ENCODE measurements around the gene RTKN2. TPM values are rescaled to one million over a fixed set of nuclear protein-coding genes. Genes with fewer than 3 reads are reported as not detected.

RTKN2 gene
- polyA plus RNA-seq, 1 of the 3 experiments (the other 2 are of a cell fraction) = 1.4 TPM

GRCh38 chr10:62159351-62159750, 109.3 kb downstream of the RTKN2 start:
- Histone ChIP-seq H3K4me2 (no peak overlapping the region), H3F3A (replicated peaks; ENCODE audit: insufficient read depth) (no peaks in the 10 kb centered on the region), H3K36me3 (replicated peaks in 1 of 2; ENCODE audit: control insufficient read depth in 1 of 2, insufficient read depth in 2 of 2, low read length in 1 of 2) (no peaks in the 10 kb centered on the region), H2AFZ (ENCODE audit: low read depth) (no peak overlapping the region), H3K79me2 (ENCODE audit: insufficient read depth) (no peaks in the 10 kb centered on the region), H3K4me1 (ENCODE audit: control insufficient read depth in 1 of 2, insufficient read depth in 2 of 2, low read depth in 1 of 2, low read length in 1 of 2) (no peaks in the 10 kb centered on the region), H4K20me1 (ENCODE audit: insufficient read depth) (no peaks in the 10 kb centered on the region), H3K27ac (ENCODE audit: low read depth in 2 of 2, low read length in 1 of 2) (no peak overlapping the region), H3K9ac (no peak overlapping the region), H3K9me2 (no peaks in the 10 kb centered on the region), H3K9me3 (no peaks in the 10 kb centered on the region), H3K4me3 (ENCODE audit: low read depth in 2 of 2, low read length in 1 of 2) (no peak overlapping the region), H3K27me3 (ENCODE audit: insufficient read depth) (no peaks in the 10 kb centered on the region)
- TF ChIP-seq USF1 (IDR thresholded peaks at IDR 0.05; ENCODE audit: borderline replicate concordance, low read depth) = no peak
- TF ChIP-seq RCOR1 (IDR thresholded peaks at IDR 0.05; ENCODE audit: low read length) = no peak
- no peak for TF ChIP-seq SMC3 (IDR thresholded peaks at IDR 0.05; ENCODE audit: low read depth, low read length)
- no peak for TF ChIP-seq GATA2 (CRISPR knock-in tag; IDR thresholded peaks at IDR 0.05)
- no peak for DNase-seq
- WGBS (ENCODE audit: low lambda C conversion rate) = 97% methylated on average over 3 of the region's 3 CpGs
- ChIA-PET POLR2A (no interaction called here), CTCF (no interaction called here)

- H3F3A ChIP-seq (replicated peaks; ENCODE audit: insufficient read depth) = no peaks in the 10 kb centered on the region
- no peak overlapping the region for H3K9ac ChIP-seq
- ChIA-PET POLR2A (no interaction called here), CTCF (no interaction called here)
- no peaks in the 10 kb centered on the region for H3K36me3 ChIP-seq (replicated peaks in 1 of 2; ENCODE audit: control insufficient read depth in 1 of 2, insufficient read depth in 2 of 2, low read length in 1 of 2)
- TF ChIP-seq SIN3A (IDR thresholded peaks at IDR 0.05; ENCODE audit: borderline replicate concordance, low read depth, low read length) (no peak), EP300 (IDR thresholded peaks at IDR 0.05; ENCODE audit: borderline replicate concordance in 1 of 2, low read depth in 1 of 2, low read length in 1 of 2) (no peak)
- H3K79me2 ChIP-seq (ENCODE audit: insufficient read depth) = no peaks in the 10 kb centered on the region
- no peaks in the 10 kb centered on the region for H3K9me2 ChIP-seq
- no peak for DNase-seq
- H3K27me3 ChIP-seq (ENCODE audit: insufficient read depth) = no peaks in the 10 kb centered on the region
- no peaks in the 10 kb centered on the region for H3K4me1 ChIP-seq (ENCODE audit: control insufficient read depth in 1 of 2, insufficient read depth in 2 of 2, low read depth in 1 of 2, low read length in 1 of 2)
- H3K4me2 ChIP-seq = no peak overlapping the region
- no peak overlapping the region for H2AFZ ChIP-seq (ENCODE audit: low read depth)
- no peaks in the 10 kb centered on the region for H4K20me1 ChIP-seq (ENCODE audit: insufficient read depth)
- H3K9me3 ChIP-seq = no peaks in the 10 kb centered on the region
- H3K4me3 ChIP-seq (ENCODE audit: low read depth in 2 of 2, low read length in 1 of 2) = no peak overlapping the region
- no peak overlapping the region for H3K27ac ChIP-seq (ENCODE audit: low read depth in 2 of 2, low read length in 1 of 2)
- WGBS (ENCODE audit: low lambda C conversion rate) = 65% methylated on average over 3 of the region's 3 CpGs
These were observed 111.0 kb downstream of the RTKN2 start for GRCh38 chr10:62157601-62158000.

GRCh38 chr10:62155054-62155680, 113.5 kb downstream of the RTKN2 start:
- Histone ChIP-seq H3K79me2 (ENCODE audit: insufficient read depth) (no peaks in the 10 kb centered on the region), H3K27ac (ENCODE audit: low read depth in 2 of 2, low read length in 1 of 2) (no peak overlapping the region), H3K4me2 (no peak overlapping the region), H3K9ac (no peak overlapping the region), H3K36me3 (replicated peaks in 1 of 2; ENCODE audit: control insufficient read depth in 1 of 2, insufficient read depth in 2 of 2, low read length in 1 of 2) (no peaks in the 10 kb centered on the region), H3K9me2 (no peaks in the 10 kb centered on the region), H4K20me1 (ENCODE audit: insufficient read depth) (no peaks in the 10 kb centered on the region), H2AFZ (ENCODE audit: low read depth) (no peak overlapping the region), H3K4me1 (ENCODE audit: control insufficient read depth in 1 of 2, insufficient read depth in 2 of 2, low read depth in 1 of 2, low read length in 1 of 2) (no peaks in the 10 kb centered on the region), H3K4me3 (ENCODE audit: low read depth in 2 of 2, low read length in 1 of 2) (no peak overlapping the region), H3F3A (replicated peaks; ENCODE audit: insufficient read depth) (no peaks in the 10 kb centered on the region), H3K9me3 (0 out of 2 replicates have a peak, but pooled peaks cover 4% of the 10 kb centered on the region), H3K27me3 (ENCODE audit: insufficient read depth) (no peaks in the 10 kb centered on the region)
- POLR2A ChIA-PET = no interaction called here
- CTCF ChIA-PET = no interaction called here
- WGBS (ENCODE audit: low lambda C conversion rate) = 85% methylated on average over 7 of the region's 7 CpGs
- DNase-seq = no peak
- TF ChIP-seq SIN3A (IDR thresholded peaks at IDR 0.05; ENCODE audit: borderline replicate concordance, low read depth, low read length) = no peak
- TF ChIP-seq FOXJ3 (CRISPR knock-in tag; IDR thresholded peaks at IDR 0.05) = no peak
- no peak for TF ChIP-seq IRF3 (IDR thresholded peaks at IDR 0.05; ENCODE audit: low read depth, low read length)
- TF ChIP-seq USF2 (IDR thresholded peaks at IDR 0.05; ENCODE audit: borderline replicate concordance, low read depth, low read length) = no peak
- no peak for TF ChIP-seq USF1 (IDR thresholded peaks at IDR 0.05; ENCODE audit: borderline replicate concordance, low read depth)
- TF ChIP-seq FOSL2 (IDR thresholded peaks at IDR 0.05; ENCODE audit: borderline replicate concordance, low read depth) = no peak
- TF ChIP-seq RXRA (IDR thresholded peaks at IDR 0.05; ENCODE audit: borderline replicate concordance, low read depth) = no peak
- TF ChIP-seq MXI1 (IDR thresholded peaks at IDR 0.05; ENCODE audit: low read depth, low read length) = no peak
- TF ChIP-seq, protein P1, sequence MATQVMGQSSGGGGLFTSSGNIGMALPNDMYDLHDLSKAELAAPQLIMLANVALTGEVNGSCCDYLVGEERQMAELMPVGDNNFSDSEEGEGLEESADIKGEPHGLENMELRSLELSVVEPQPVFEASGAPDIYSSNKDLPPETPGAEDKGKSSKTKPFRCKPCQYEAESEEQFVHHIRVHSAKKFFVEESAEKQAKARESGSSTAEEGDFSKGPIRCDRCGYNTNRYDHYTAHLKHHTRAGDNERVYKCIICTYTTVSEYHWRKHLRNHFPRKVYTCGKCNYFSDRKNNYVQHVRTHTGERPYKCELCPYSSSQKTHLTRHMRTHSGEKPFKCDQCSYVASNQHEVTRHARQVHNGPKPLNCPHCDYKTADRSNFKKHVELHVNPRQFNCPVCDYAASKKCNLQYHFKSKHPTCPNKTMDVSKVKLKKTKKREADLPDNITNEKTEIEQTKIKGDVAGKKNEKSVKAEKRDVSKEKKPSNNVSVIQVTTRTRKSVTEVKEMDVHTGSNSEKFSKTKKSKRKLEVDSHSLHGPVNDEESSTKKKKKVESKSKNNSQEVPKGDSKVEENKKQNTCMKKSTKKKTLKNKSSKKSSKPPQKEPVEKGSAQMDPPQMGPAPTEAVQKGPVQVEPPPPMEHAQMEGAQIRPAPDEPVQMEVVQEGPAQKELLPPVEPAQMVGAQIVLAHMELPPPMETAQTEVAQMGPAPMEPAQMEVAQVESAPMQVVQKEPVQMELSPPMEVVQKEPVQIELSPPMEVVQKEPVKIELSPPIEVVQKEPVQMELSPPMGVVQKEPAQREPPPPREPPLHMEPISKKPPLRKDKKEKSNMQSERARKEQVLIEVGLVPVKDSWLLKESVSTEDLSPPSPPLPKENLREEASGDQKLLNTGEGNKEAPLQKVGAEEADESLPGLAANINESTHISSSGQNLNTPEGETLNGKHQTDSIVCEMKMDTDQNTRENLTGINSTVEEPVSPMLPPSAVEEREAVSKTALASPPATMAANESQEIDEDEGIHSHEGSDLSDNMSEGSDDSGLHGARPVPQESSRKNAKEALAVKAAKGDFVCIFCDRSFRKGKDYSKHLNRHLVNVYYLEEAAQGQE (IDR thresholded peaks at IDR 0.05; ENCODE audit: low read depth, low read length) = no peak
